Stimulated activated CD8-positive, alpha-beta memory T cell treated with anti-CD3 and anti-CD28 coated beads, Interleukin-7, amount 100 ng/mL, for 24 hours (primary cell): ENCODE measurements around the gene OR10X1.

ENCODE experiments used
- DNase-seq: peaks from one replicate; pipeline ENCODE4 v3.0.0-alpha.2; 2020; ENCODE audit warnings: low read depth

OR10X1 gene

GRCh38 chr1:158579733-158580132, at the start of gene OR10X1:
Gene OR10X1 (minus strand): TSS chr1:158579899. CDS start chr1:158579899, 0 bp downstream.
- no peak for DNase-seq

- no peak for DNase-seq
These were observed 34.1 kb upstream of the OR10X1 start for GRCh38 chr1:158613764-158614163.

- DNase-seq, result no peak
These were observed 32.2 kb upstream of the OR10X1 start for GRCh38 chr1:158611916-158612315.

GRCh38 chr1:158607296-158607695, 27.6 kb upstream of the OR10X1 start:
- no peak for DNase-seq

GRCh38 chr1:158604968-158605367, 25.3 kb upstream of the OR10X1 start, which contains the start of gene OR10Z1:
Gene OR10Z1 (plus strand): TSS chr1:158605268. CDS start chr1:158606439, 1,171 bp downstream.
- no peak for DNase-seq

- DNase-seq, result no peak
These were observed 21.0 kb upstream of the OR10X1 start for GRCh38 chr1:158600735-158601134.

GRCh38 chr1:158586942-158587341, 7.2 kb upstream of the OR10X1 start:
- DNase-seq, result no peak

- DNase-seq, result no peak
These were observed 4.3 kb upstream of the OR10X1 start for GRCh38 chr1:158583962-158584361.

GRCh38 chr1:158577561-158577960, 2.1 kb downstream of the OR10X1 start:
- DNase-seq, result no peak

- DNase-seq, result no peak
These were observed 7.5 kb downstream of the OR10X1 start for GRCh38 chr1:158572226-158572625.

GRCh38 chr1:158570480-158570879, 9.2 kb downstream of the OR10X1 start, which contains the start of gene OR6P1:
Gene OR6P1 (minus strand): TSS chr1:158570580. CDS start chr1:158563604, 6,976 bp downstream.
- DNase-seq, result no peak

- DNase-seq, result no peak
These were observed 15.1 kb downstream of the OR10X1 start for GRCh38 chr1:158564608-158565007.

GRCh38 chr1:158563853-158564252, 15.8 kb downstream of the OR10X1 start:
- DNase-seq, result no peak

GRCh38 chr1:158559696-158560095, 20.0 kb downstream of the OR10X1 start:
- DNase-seq, result no peak

- no peak for DNase-seq
These were observed 25.3 kb downstream of the OR10X1 start, which contains the start of gene OR6Y1 for GRCh38 chr1:158554352-158554751. Gene OR6Y1 (minus strand): TSS chr1:158554405. CDS start chr1:158548105, 6,300 bp downstream.

- no peak for DNase-seq
These were observed 27.4 kb downstream of the OR10X1 start for GRCh38 chr1:158552296-158552695.

- DNase-seq, result no peak
These were observed 32.2 kb downstream of the OR10X1 start for GRCh38 chr1:158547533-158547932.

- no peak for DNase-seq
These were observed 42.1 kb downstream of the OR10X1 start for GRCh38 chr1:158537609-158538008.

- no peak for DNase-seq
These were observed 45.2 kb downstream of the OR10X1 start for GRCh38 chr1:158534496-158534895.
